HepG2 (cell line): ENCODE measurements around the gene FAM20A. TPM values are rescaled to one million over a fixed set of nuclear protein-coding genes. Genes with fewer than 3 reads are reported as not detected.
A peak's percentile ranks its signal among the peaks of the same experiment; 100 is the strongest.

Experiments used
- ARNT ChIP-seq: fragments of 450-650 bp; IDR thresholded peaks from 2 replicates; pipeline ENCODE4 v1.6.1; 2017
- ARNT2 ChIP-seq: sonication (generic); formaldehyde crosslinking; IDR thresholded peaks from 2 replicates; pipeline ENCODE4 v1.8.0; 2022; ENCODE audit warnings: mild to moderate bottlenecking, low read depth, missing genetic modification reagents, moderate library complexity
- ATF2 ChIP-seq: sonication (generic); formaldehyde crosslinking; IDR thresholded peaks from 2 replicates; pipeline ENCODE4 v1.4.0; 2020; ENCODE audit warnings: missing genetic modification reagents
- CCAR2 ChIP-seq: fragments of 200-400 bp; formaldehyde crosslinking; optimal IDR thresholded peaks from 2 replicates; pipeline ENCODE3; 2018; ENCODE audit warnings: low read depth, mild to moderate bottlenecking, low read length, moderate library complexity
- CREM ChIP-seq, 2 experiments: sonication (generic) in 1 of 2; formaldehyde crosslinking in 1 of 2; IDR thresholded peaks; 2 replicates each; pipeline versions ENCODE4 v1.4.0 to v1.6.1; 2016 to 2020; ENCODE audit warnings: antibody characterized with exemption in 1 of 2, mild to moderate bottlenecking in 1 of 2, missing genetic modification reagents in 1 of 2
- HDAC1 ChIP-seq: sonication (generic); formaldehyde crosslinking; IDR thresholded peaks from 2 replicates; pipeline ENCODE4 v1.5.1; 2020; ENCODE audit warnings: mild to moderate bottlenecking, missing genetic modification reagents
- HMGXB4 ChIP-seq, 2 experiments: sonication (generic) in 1 of 2; formaldehyde crosslinking in 1 of 2; IDR thresholded peaks; 2 replicates each; pipeline versions ENCODE4 v1.4.0 to v1.6.1; 2018 to 2020; ENCODE audit warnings: missing genetic modification reagents in 2 of 2, borderline replicate concordance in 1 of 2, low read depth in 1 of 2, mild to moderate bottlenecking in 1 of 2, missing biosample characterization in 1 of 2
- MED1 ChIP-seq: sonication (generic); formaldehyde crosslinking; IDR thresholded peaks from 2 replicates; pipeline ENCODE4 v1.4.0; 2020; ENCODE audit warnings: missing genetic modification reagents
- MLLT10 ChIP-seq: sonication (generic); formaldehyde crosslinking; IDR thresholded peaks from 2 replicates; pipeline ENCODE4 v1.4.0; 2020; ENCODE audit warnings: missing genetic modification reagents
- NFATC3 ChIP-seq: sonication (generic); formaldehyde crosslinking; IDR thresholded peaks from 2 replicates; pipeline ENCODE4 v1.5.1; 2020; ENCODE audit warnings: mild to moderate bottlenecking, missing genetic modification reagents
- NFRKB ChIP-seq: fragments of 450-650 bp; IDR thresholded peaks from 2 replicates; pipeline ENCODE4 v1.6.1; 2017
- PAF1 ChIP-seq: IDR thresholded peaks from 2 replicates; pipeline ENCODE4 v1.6.1; 2016; ENCODE audit warnings: missing genetic modification reagents, missing compliant biosample characterization
- RERE ChIP-seq: IDR thresholded peaks from 2 replicates; pipeline ENCODE4 v1.6.1; 2016; ENCODE audit warnings: low read depth, missing genetic modification reagents, missing compliant biosample characterization
- SUZ12 ChIP-seq: fragments of 150-350 bp; IDR thresholded peaks from 2 replicates; pipeline ENCODE4 v1.6.1; 2014; ENCODE audit warnings: low read depth, low read length
- THAP7 ChIP-seq: sonication (generic); formaldehyde crosslinking; IDR thresholded peaks from 2 replicates; pipeline ENCODE4 v1.8.1; 2023; ENCODE audit warnings: mild to moderate bottlenecking, missing genetic modification reagents
- XRCC5 ChIP-seq: fragments of 200-400 bp; formaldehyde crosslinking; optimal IDR thresholded peaks from 2 replicates; pipeline ENCODE3; 2017; ENCODE audit warnings: mild to moderate bottlenecking, low read length
- ZBTB26 ChIP-seq: IDR thresholded peaks from 2 replicates; pipeline ENCODE4 v1.6.1; 2016; ENCODE audit warnings: missing compliant biosample characterization, missing genetic modification reagents, borderline replicate concordance
- ZFP37 ChIP-seq: sonication (generic); formaldehyde crosslinking; IDR thresholded peaks from 2 replicates; pipeline ENCODE4 v1.4.0; 2020; ENCODE audit warnings: missing genetic modification reagents, borderline replicate concordance
- ZNF335 ChIP-seq: sonication (generic); formaldehyde crosslinking; IDR thresholded peaks from 2 replicates; pipeline ENCODE4 v1.4.0; 2020; ENCODE audit warnings: missing genetic modification reagents
- ZNF343 ChIP-seq: sonication (generic); formaldehyde crosslinking; IDR thresholded peaks from 2 replicates; pipeline ENCODE4 v1.4.0; 2020; ENCODE audit warnings: mild to moderate bottlenecking, missing genetic modification reagents
- ZNF878 ChIP-seq: sonication (generic); formaldehyde crosslinking; IDR thresholded peaks from 2 replicates; pipeline ENCODE4 v1.8.1; 2023; ENCODE audit warnings: mild to moderate bottlenecking, missing genetic modification reagents, moderate library complexity
- polyA plus RNA-seq, 8 experiments: library from polyadenylated mRNA; depleted of rRNA in 3 of 8; stranded (reverse) in 7 of 8; unstranded in 1 of 8; fragments of >200 nt; fragmentation: Illumina TruSeq in 4 of 8; extraction: Trizol in 4 of 8; gene quantifications; 2 replicates each; pipeline versions ENCODE4 v1.2.1 to v1.2.3, GENCODE V29; 2011 to 2016; ENCODE audit warnings: low read depth in 4 of 8, missing spikeins in 1 of 8, mixed read lengths in 1 of 8; ENCODE audit not compliant: insufficient read depth in 1 of 8
- total RNA-seq, 5 experiments: library from RNA; depleted of rRNA; stranded (reverse); fragments of >200 nt; fragmentation: Illumina TruSeq; extraction: Trizol; gene quantifications; 2 replicates each; pipeline ENCODE4 v1.2.3, GENCODE V29; 2016; ENCODE audit warnings: low read depth in 1 of 5

Gene FAM20A
- total and polyA plus RNA-seq, 2 of the 13 experiments (the other 11 are each of a cell fraction or from before 2014, with no cell fraction given), result 9.3 to 20.7 TPM

DNA sequence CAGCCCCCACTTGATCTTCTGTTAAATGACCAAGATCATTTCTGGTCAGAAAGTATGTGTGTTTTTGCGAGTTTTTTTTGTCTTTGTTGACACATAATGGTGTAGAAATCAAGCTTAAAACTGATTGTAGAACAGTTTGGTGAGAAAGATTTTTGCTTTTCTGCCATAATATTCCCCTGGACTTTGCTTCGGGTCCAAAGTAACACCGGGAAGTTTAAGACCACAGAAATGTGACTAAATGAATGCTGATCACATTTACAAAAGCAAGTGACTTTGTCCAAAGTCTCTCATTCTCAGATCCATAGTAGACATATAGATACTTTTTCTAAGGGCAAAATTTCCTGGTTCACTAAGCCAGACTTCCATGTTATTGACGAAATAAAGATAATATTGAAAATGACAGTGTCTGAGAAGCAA is 2.6 kb downstream of the FAM20A start (continued):
- no peak for TF ChIP-seq RERE (CRISPR knock-in tag)
- TF ChIP-seq ARNT, result no peak
- peak in 1 of 2 experiments; percentile 35; a peak in 1 of 4 replicates for TF ChIP-seq HMGXB4 (CRISPR knock-in tag; IDR thresholded peaks at IDR 0.05; ENCODE audit: borderline replicate concordance in 1 of 2, low read depth in 1 of 2)
- 0 out of 2 replicates have a peak, but pooled peaks have one; percentile 13 for TF ChIP-seq ZNF335 (CRISPR knock-in tag)
- no peak for TF ChIP-seq ZNF343 (CRISPR knock-in tag)
- TF ChIP-seq CCAR2, result no peak
- no peak for TF ChIP-seq ATF2 (CRISPR knock-in tag)
- no peak for TF ChIP-seq MLLT10
- no peak; the same call in 1 of the 2 replicates for TF ChIP-seq HDAC1 (CRISPR knock-in tag)
- TF ChIP-seq NFATC3, result no peak
- no peak for TF ChIP-seq NFRKB
- peak; percentile 56 for TF ChIP-seq MED1 (CRISPR knock-in tag)
- no peak for TF ChIP-seq ZBTB26 (CRISPR knock-in tag)
- TF ChIP-seq ZFP37, result no peak
- no peak for TF ChIP-seq THAP7
- no peak for TF ChIP-seq SUZ12
- no peak; the same call in 1 of the 2 replicates for TF ChIP-seq PAF1
- TF ChIP-seq ZNF878, result no peak
- no peak for TF ChIP-seq ARNT2
- TF ChIP-seq XRCC5, result no peak
- TF ChIP-seq CREM (IDR thresholded peaks at IDR 0.05), result peak; percentile 45; the same call in 1 of the 2 replicates
- TF ChIP-seq CREM (CRISPR knock-in tag; IDR thresholded peaks at IDR 0.05), result no peak
